H1 (cell line): ENCODE measurements around the gene ADRA2C. TPM values are rescaled to one million over a fixed set of nuclear protein-coding genes. Genes with fewer than 3 reads are reported as not detected.

Experiments used
- CTCF ChIA-PET: fragments of 300-600 bp; sonication (Branson Sonifier 250); formaldehyde crosslinking; loops from one replicate; lab custom pipeline; 2021; ENCODE audit not compliant: partially characterized antibody; lab: Charles Lee
- POLR2A ChIA-PET: fragments of 300-600 bp; sonication (Branson Sonifier 250); formaldehyde crosslinking; loops from one replicate; lab custom pipeline; 2021; ENCODE audit warnings: inconsistent platforms; ENCODE audit not compliant: partially characterized antibody; lab: Charles Lee
- DNase-seq, 2 experiments: peaks; one replicate each; pipeline versions ENCODE4 v3.0.0 to v3.0.0-alpha.2; 2010 to 2022; ENCODE audit warnings: low spot score in 2 of 2, low read depth in 1 of 2, mixed read lengths in 1 of 2
- FAIRE-seq: peaks from 2 replicates; lab custom pipeline; 2011; peaks lifted over from hg19 to GRCh38; lab: Jason Lieb, UNC
- H2AFZ ChIP-seq: 2 replicates; pipeline ENCODE4 v1.8.1; 2012; ENCODE audit warnings: low read length, inconsistent platforms
- H2AK5ac ChIP-seq: 2 replicates; pipeline ENCODE4 v1.6.1; 2013; ENCODE audit warnings: low read depth, low read length
- H2BK120ac ChIP-seq: replicated peaks from 2 replicates; pipeline ENCODE3; 2013; ENCODE audit warnings: low read depth, low read length, inconsistent platforms
- H2BK12ac ChIP-seq: 2 replicates; pipeline ENCODE4 v1.6.1; 2013; ENCODE audit warnings: low read depth, low read length
- H2BK15ac ChIP-seq: 2 replicates; pipeline ENCODE4 v1.6.1; 2013; ENCODE audit warnings: low read length
- H2BK20ac ChIP-seq: 2 replicates; pipeline ENCODE4 v1.6.1; 2013; ENCODE audit warnings: low read length
- H2BK5ac ChIP-seq: 2 replicates; pipeline ENCODE4 v1.6.1; 2013; ENCODE audit warnings: low read depth, low read length
- H3K14ac ChIP-seq: 2 replicates; pipeline ENCODE4 v1.6.1; 2013; ENCODE audit warnings: inconsistent platforms; ENCODE audit not compliant: insufficient read length
- H3K18ac ChIP-seq: 2 replicates; pipeline ENCODE4 v1.6.1; 2013; ENCODE audit warnings: low read length; ENCODE audit errors: extremely low read depth
- H3K23ac ChIP-seq: 2 replicates; pipeline ENCODE4 v1.6.1; 2013; ENCODE audit warnings: inconsistent platforms; ENCODE audit not compliant: insufficient read length
- H3K23me2 ChIP-seq: 2 replicates; pipeline ENCODE4 v1.6.1; 2013; ENCODE audit warnings: low read depth, low read length
- H3K27ac ChIP-seq: 2 replicates; pipeline ENCODE4 v1.6.1; 2011; ENCODE audit warnings: low read depth, low read length, inconsistent platforms
- H3K27me3 ChIP-seq, 4 experiments: replicated peaks in 1 of 4; 1 replicate in 1 of 4; 2 replicates in 3 of 4; pipeline versions ENCODE4 v1.6.1 to v1.8.1; 2011 to 2013; ENCODE audit warnings: low read length in 3 of 4, mild to moderate bottlenecking in 3 of 4, inconsistent platforms in 2 of 4, mixed read lengths in 2 of 4, moderate library complexity in 1 of 4; ENCODE audit not compliant: control insufficient read depth in 3 of 4, insufficient read depth in 3 of 4; ENCODE audit errors: extremely low read depth in 1 of 4
- H3K36me3 ChIP-seq, 4 experiments: 2 replicates each; pipeline versions ENCODE4 v1.6.1 to v1.8.1; 2011 to 2013; ENCODE audit warnings: mild to moderate bottlenecking in 4 of 4, low read length in 3 of 4, moderate library complexity in 2 of 4, control low read depth in 1 of 4, inconsistent platforms in 1 of 4; ENCODE audit not compliant: insufficient read depth in 4 of 4, control insufficient read depth in 2 of 4
- H3K4ac ChIP-seq: replicated peaks from 2 replicates; pipeline ENCODE3; 2013; ENCODE audit warnings: low read length, low read depth, mixed read lengths, inconsistent platforms; ENCODE audit not compliant: insufficient read length
- H3K4me1 ChIP-seq, 4 experiments: replicated peaks in 1 of 4; 1 replicate in 1 of 4; 2 replicates in 3 of 4; pipeline versions ENCODE4 v1.6.1 to v1.8.1; 2011 to 2013; ENCODE audit warnings: low read length in 3 of 4, inconsistent platforms in 2 of 4, mixed read lengths in 1 of 4; ENCODE audit not compliant: insufficient read depth in 4 of 4, control insufficient read depth in 3 of 4
- H3K4me2 ChIP-seq, 2 experiments: 2 replicates each; pipeline versions ENCODE4 v1.6.1 to v1.8.1; 2011 to 2013; ENCODE audit warnings: low read depth in 2 of 2, low read length in 2 of 2, control low read depth in 1 of 2, inconsistent platforms in 1 of 2, mild to moderate bottlenecking in 1 of 2; ENCODE audit not compliant: insufficient read depth in 1 of 2
- H3K4me3 ChIP-seq, 4 experiments: fragments of 200-600, 300-600 bp in 1 of 4; sonication (generic), shearing (Covaris generic), sonication (Bioruptor Twin) in 1 of 4; 2 replicates each; pipeline versions ENCODE4 v1.5.1 to v1.8.1; 2011 to 2016; ENCODE audit warnings: low read length in 4 of 4, low read depth in 3 of 4, control low read depth in 2 of 4, inconsistent platforms in 2 of 4, mild to moderate bottlenecking in 2 of 4, mixed read lengths in 1 of 4, moderate library complexity in 1 of 4; ENCODE audit not compliant: insufficient read depth in 2 of 4; ENCODE audit errors: extremely low read depth in 1 of 4
- H3K56ac ChIP-seq: replicated peaks from 2 replicates; pipeline ENCODE3; 2013; ENCODE audit warnings: low read depth, mild to moderate bottlenecking, mixed read lengths, low read length, inconsistent platforms; ENCODE audit not compliant: insufficient read length
- H3K79me1 ChIP-seq: 2 replicates; pipeline ENCODE4 v1.6.1; 2013; ENCODE audit warnings: low read depth, low read length, control low read depth
- H3K79me2 ChIP-seq, 2 experiments: 2 replicates each; pipeline versions ENCODE4 v1.6.1 to v1.8.1; 2012 to 2013; ENCODE audit warnings: low read length in 2 of 2, mild to moderate bottlenecking in 2 of 2, inconsistent platforms in 1 of 2; ENCODE audit not compliant: insufficient read depth in 2 of 2, control insufficient read depth in 1 of 2
- H3K9ac ChIP-seq, 4 experiments: replicated peaks in 1 of 4; 1 replicate in 1 of 4; 2 replicates in 3 of 4; pipeline versions ENCODE4 v1.6.1 to v1.8.1; 2011 to 2013; ENCODE audit warnings: low read depth in 3 of 4, low read length in 3 of 4, control low read depth in 2 of 4, mild to moderate bottlenecking in 2 of 4, moderate library complexity in 2 of 4, inconsistent platforms in 1 of 4; ENCODE audit errors: extremely low read depth in 1 of 4
- H3K9me3 ChIP-seq, 2 experiments: 2 replicates each; pipeline versions ENCODE4 v1.6.1 to v1.8.1; 2012 to 2013; ENCODE audit warnings: mild to moderate bottlenecking in 2 of 2, moderate library complexity in 2 of 2, control low read depth in 1 of 2, inconsistent platforms in 1 of 2, low read depth in 1 of 2, low read length in 1 of 2, mixed read lengths in 1 of 2; ENCODE audit not compliant: insufficient read depth in 2 of 2
- H4K20me1 ChIP-seq, 2 experiments: replicated peaks in 1 of 2; 2 replicates each; pipeline versions ENCODE3 to v1.8.1; 2011 to 2013; ENCODE audit warnings: inconsistent platforms in 2 of 2, low read length in 2 of 2, mild to moderate bottlenecking in 1 of 2; ENCODE audit not compliant: insufficient read depth in 2 of 2, control insufficient read depth in 1 of 2
- H4K5ac ChIP-seq: 2 replicates; pipeline ENCODE4 v1.6.1; 2013; ENCODE audit warnings: low read length, low read depth, mixed read lengths, inconsistent platforms; ENCODE audit not compliant: insufficient read length
- H4K8ac ChIP-seq: 2 replicates; pipeline ENCODE4 v1.8.0; 2013; ENCODE audit warnings: mild to moderate bottlenecking, moderate library complexity, low read length, inconsistent platforms; ENCODE audit not compliant: insufficient read depth; ENCODE audit errors: extremely low read depth
- H4K91ac ChIP-seq: replicated peaks from 2 replicates; pipeline ENCODE3; 2013; ENCODE audit warnings: low read length, mixed read lengths, inconsistent platforms; ENCODE audit not compliant: insufficient read length
- FOSL1 ChIP-seq: IDR thresholded peaks from 2 replicates; pipeline ENCODE4 v1.6.1; 2011; ENCODE audit warnings: mild to moderate bottlenecking, low read depth, low read length, moderate library complexity; ENCODE audit not compliant: insufficient read depth
- SIX5 ChIP-seq: IDR thresholded peaks from 2 replicates; pipeline ENCODE4 v1.6.1; 2011; ENCODE audit warnings: mild to moderate bottlenecking, low read depth, low read length
- SUZ12 ChIP-seq: fragments of 200-600 bp; sonication (generic); IDR thresholded peaks from 2 replicates; pipeline ENCODE4 v1.6.1; 2012; ENCODE audit warnings: mild to moderate bottlenecking, inconsistent platforms, low read length, moderate library complexity, mixed read lengths
- WGBS, 2 experiments: shearing (Covaris generic) in 1 of 2; methylation state at CpG; one replicate each; pipeline versions ENCODE4 v1.1.6 to v1.1.7; 2013 to 2015; ENCODE audit warnings: low lambda C conversion rate in 2 of 2, mixed read lengths in 2 of 2, inconsistent platforms in 1 of 2, low coverage in 1 of 2, missing lambda C conversion rate in 1 of 2; ENCODE audit not compliant: insufficient replicate concordance in 2 of 2, insufficient coverage in 1 of 2, insufficient read length in 1 of 2; ENCODE audit errors: extremely low coverage in 1 of 2, missing lambda C conversion rate in 1 of 2; 5-methylcytosine and 5-hydroxymethylcytosine counted together
- polyA plus RNA-seq, 7 experiments: library from polyadenylated mRNA; depleted of rRNA in 3 of 7; stranded (reverse) in 5 of 7; unstranded in 2 of 7; fragments of >200 nt in 5 of 7; fragments of 200-250 nt in 2 of 7; gene quantifications; 1 replicate in 5 of 7; 2 replicates in 1 of 7; 4 replicates in 1 of 7; pipeline versions ENCODE4 v1.2.1 to v1.2.3, GENCODE V29; 2011 to 2013; ENCODE audit warnings: missing spikeins in 2 of 7, mixed read lengths in 2 of 7
- total RNA-seq: library from RNA; stranded (reverse); fragmentation: NEBNext Ultra II Directional; extraction: Animal tissue kit (Norgen Biotek cat#: 25700); gene quantifications from 2 replicates; pipeline ENCODE4 v1.2.1, GENCODE V29; 2021

The ADRA2C gene
- total and polyA plus RNA-seq, 2 of the 8 experiments (the other 6 are each of a cell fraction or from before 2014, with no cell fraction given), result 14.6 to 14.8 TPM

GRCh38 chr4:3760346-3760745 lies 5.8 kb upstream of the ADRA2C start:
- H2BK15ac ChIP-seq, result no peak overlapping the region
- H2AFZ ChIP-seq, result no peak overlapping the region
- H4K5ac ChIP-seq, result no peak overlapping the region
- peaks cover 4% of the 10 kb centered on the region in 2 experiments for H3K9me3 ChIP-seq
- no peak overlapping the region for H2AK5ac ChIP-seq
- H3K23ac ChIP-seq, result no peak overlapping the region
- no peak overlapping the region for H3K27ac ChIP-seq
- CTCF ChIA-PET, result interaction anchor here (0.5 to 4.9 kb wide), 8 partner anchors 12 to 444 kb away, joined by 3 to 44 read pairs (median 4); no protein-coding TSS in a partner anchor
- H2BK20ac ChIP-seq, result no peak overlapping the region
- H3K79me1 ChIP-seq, result no peaks in the 10 kb centered on the region
- peak overlapping the region; percentile 60; the same call in 1 of the 2 replicates for H4K8ac ChIP-seq
- H2BK5ac ChIP-seq, result no peak overlapping the region
- no peak overlapping the region for H3K4me2 ChIP-seq
- POLR2A ChIA-PET, result interaction anchor here (1.6 kb wide), 1 partner anchor 23 kb away, joined by 4 read pairs; no protein-coding TSS in a partner anchor
- FAIRE-seq (no peak), DNase-seq (no peak)
- H3K4me3 ChIP-seq, result no peak overlapping the region
- H3K79me2 ChIP-seq, result no peaks in the 10 kb centered on the region
- no peak overlapping the region for H2BK120ac ChIP-seq
- no peaks in the 10 kb centered on the region; a peak in 1 of 8 replicates for H3K36me3 ChIP-seq
- 88% methylated on average over 6 of the region's 10 CpGs; no CpG with 5 or more reads in 1 of the 2 experiments for WGBS, 2 experiments
- no peak overlapping the region for H3K9ac ChIP-seq
- peaks cover 0 to 13% (median 12%) of the 10 kb centered on the region in 4 experiments; a peak in 6 of 7 replicates for H3K27me3 ChIP-seq
- TF ChIP-seq SUZ12 (no peak), SIX5 (no peak), FOSL1 (no peak)
- peaks cover 0 to 8% of the 10 kb centered on the region in 2 experiments for H4K20me1 ChIP-seq
- H3K23me2 ChIP-seq, result peaks cover 6% of the 10 kb centered on the region
- H3K4ac ChIP-seq, result no peak overlapping the region
- H3K14ac ChIP-seq, result peak overlapping the region; percentile 16
- no peak overlapping the region; the same call in 1 of the 2 replicates for H2BK12ac ChIP-seq
- H3K18ac ChIP-seq, result no peak overlapping the region
- H4K91ac ChIP-seq, result no peak overlapping the region
- H3K56ac ChIP-seq, result no peak overlapping the region
- H3K4me1 ChIP-seq, result peaks cover 0 to 2% (median 1%) of the 10 kb centered on the region in 4 experiments; a peak in 5 of 7 replicates
